SH-SY5Y (cell line): ENCODE results near the gene TNNC2.

Source experiments
- GATA2 ChIP-seq: IDR thresholded peaks from 2 replicates; pipeline ENCODE4 v1.6.1; 2011; ENCODE audit warnings: mild to moderate bottlenecking, low read depth, low read length
- GATA3 ChIP-seq: IDR thresholded peaks from 2 replicates; pipeline ENCODE4 v1.6.1; 2011; ENCODE audit warnings: low read depth, mild to moderate bottlenecking, low read length, moderate library complexity

DNA sequence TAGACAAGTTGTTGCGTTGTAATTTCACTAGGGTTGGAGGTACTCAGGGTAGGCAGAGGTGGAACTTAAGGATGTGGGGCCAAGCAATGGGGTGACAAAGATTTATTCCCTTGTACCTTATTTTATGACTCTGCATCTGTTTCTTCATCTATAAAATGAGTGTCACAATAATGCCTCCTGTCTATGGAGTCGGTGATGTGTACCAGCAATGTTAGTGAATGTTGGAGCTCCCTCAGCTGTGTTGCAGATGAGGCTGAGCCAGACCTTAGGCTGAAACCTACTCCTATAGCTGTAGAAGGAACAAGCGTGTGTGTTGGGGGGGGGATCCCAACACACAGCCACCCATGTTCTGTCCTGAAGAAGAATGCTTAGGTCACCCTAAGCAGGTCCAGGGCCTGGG lies 10.2 kb downstream of the TNNC2 start:
- TF ChIP-seq GATA2: no peak
- no peak for TF ChIP-seq GATA3
